Neural progenitor cell (in vitro differentiated cells): ENCODE results near the gene PCDH9. TPM values are rescaled to one million over a fixed set of nuclear protein-coding genes. Genes with fewer than 3 reads are reported as not detected.

Experiments used
- DNase-seq: peaks from one replicate; pipeline ENCODE4 v3.0.0-alpha.2; 2016; ENCODE audit warnings: low spot score
- H2AFZ ChIP-seq: fragments of 200-600 bp; sonication (generic); replicated peaks from 2 replicates; pipeline ENCODE4 v1.6.1; 2016; ENCODE audit warnings: antibody characterized with exemption
- H3F3A ChIP-seq: fragments of 200-600 bp; sonication (generic); 2 replicates; pipeline ENCODE4 v1.6.1; 2016; ENCODE audit warnings: antibody characterized with exemption, low read depth
- H3K27ac ChIP-seq: fragments of 200-600 bp; sonication (generic); 2 replicates; pipeline ENCODE4 v1.5.1; 2016; ENCODE audit warnings: mild to moderate bottlenecking
- H3K27me3 ChIP-seq: fragments of 200-600 bp; sonication (generic); 2 replicates; pipeline ENCODE4 v1.6.1; 2016; ENCODE audit warnings: mild to moderate bottlenecking, moderate library complexity
- H3K36me3 ChIP-seq: fragments of 200-600 bp; sonication (generic); 2 replicates; pipeline ENCODE4 v1.5.1; 2016
- H3K4me1 ChIP-seq: fragments of 200-600 bp; sonication (generic); 2 replicates; pipeline ENCODE4 v1.6.1; 2016; ENCODE audit warnings: mixed run types
- H3K4me2 ChIP-seq: fragments of 200-600 bp; sonication (generic); 2 replicates; pipeline ENCODE4 v1.6.1; 2016
- H3K4me3 ChIP-seq: fragments of 200-600 bp; sonication (generic); 2 replicates; pipeline ENCODE4 v1.5.1; 2016
- H3K79me2 ChIP-seq: fragments of 200-600 bp; sonication (generic); 2 replicates; pipeline ENCODE4 v1.6.1; 2016; ENCODE audit warnings: low read depth
- H3K9ac ChIP-seq: fragments of 200-600 bp; sonication (generic); 2 replicates; pipeline ENCODE4 v1.6.1; 2016
- H3K9me3 ChIP-seq: fragments of 200-600 bp; sonication (generic); 2 replicates; pipeline ENCODE4 v1.5.1; 2016; ENCODE audit warnings: low read depth
- H4K20me1 ChIP-seq: fragments of 200-600 bp; sonication (generic); 2 replicates; pipeline ENCODE4 v1.6.1; 2016; ENCODE audit warnings: low read depth
- H3K27ac Mint-ChIP-seq: 3 replicates; pipeline ENCODE4 v1.8.0; 2021; ENCODE audit warnings: mixed read lengths
- H3K27me3 Mint-ChIP-seq: 2 replicates; pipeline ENCODE4 v1.8.0; 2022; ENCODE audit warnings: low read depth, mild to moderate bottlenecking, inconsistent platforms, moderate library complexity, mixed read lengths; ENCODE audit not compliant: insufficient read depth
- H3K36me3 Mint-ChIP-seq: 3 replicates; pipeline ENCODE4 v1.8.0; 2021; ENCODE audit warnings: mixed read lengths
- H3K4me1 Mint-ChIP-seq: 3 replicates; pipeline ENCODE4 v1.8.0; 2021; ENCODE audit warnings: mixed read lengths
- H3K4me3 Mint-ChIP-seq: 3 replicates; pipeline ENCODE4 v1.8.0; 2021; ENCODE audit warnings: mild to moderate bottlenecking, moderate library complexity, mixed read lengths
- H3K9me3 Mint-ChIP-seq: 3 replicates; pipeline ENCODE4 v1.8.0; 2020; ENCODE audit warnings: mixed read lengths
- CTCF ChIP-seq: fragments of 200-600 bp; sonication (generic); IDR thresholded peaks from 2 replicates; pipeline ENCODE4 v1.5.1; 2017; ENCODE audit warnings: antibody characterized with exemption, mild to moderate bottlenecking
- EZH2 ChIP-seq: fragments of 200-600 bp; sonication (generic); IDR thresholded peaks from 2 replicates; pipeline ENCODE4 v1.6.1; 2017; ENCODE audit warnings: antibody characterized with exemption, mild to moderate bottlenecking, moderate library complexity
- EZH2phosphoT487 ChIP-seq: fragments of 200-600 bp; sonication (generic); IDR thresholded peaks from 2 replicates; pipeline ENCODE4 v1.6.1; 2017; ENCODE audit warnings: antibody characterized with exemption
- total RNA-seq: library from RNA; depleted of rRNA; stranded (reverse); fragments of >200 nt; gene quantifications from 2 replicates; pipeline ENCODE4 v1.2.3, GENCODE V29; 2015; ENCODE audit warnings: low replicate concordance

Gene PCDH9
- total RNA-seq, 1 donor from 2014 or later, result 0.24 TPM

- Mint-ChIP-seq H3K27me3 (peaks cover 3% of the 10 kb centered on the region), H3K4me1 (peaks cover 29% of the 10 kb centered on the region), H3K36me3 (peaks cover 2% of the 10 kb centered on the region), H3K4me3 (no peak overlapping the region), H3K9me3 (peaks cover 8% of the 10 kb centered on the region), H3K27ac (no peak overlapping the region)
- Histone ChIP-seq H3K4me1 (peaks cover 12% of the 10 kb centered on the region), H2AFZ (no peak overlapping the region), H3K4me2 (no peak overlapping the region), H3K9ac (no peak overlapping the region), H4K20me1 (no peaks in the 10 kb centered on the region), H3K9me3 (no peaks in the 10 kb centered on the region), H3F3A (no peaks in the 10 kb centered on the region), H3K27me3 (no peaks in the 10 kb centered on the region), H3K79me2 (no peaks in the 10 kb centered on the region), H3K36me3 (no peaks in the 10 kb centered on the region), H3K27ac (no peak overlapping the region), H3K4me3 (no peak overlapping the region)
- TF ChIP-seq EZH2phosphoT487, result no peak
- no peak for TF ChIP-seq EZH2
- TF ChIP-seq CTCF, result no peak
- DNase-seq, result no peak
These were observed 963.8 kb downstream of the PCDH9 start for GRCh38 chr13:66266348-66266747.

GRCh38 chr13:66265371-66265770 is 964.8 kb downstream of the PCDH9 start:
- no peaks in the 10 kb centered on the region for H4K20me1 ChIP-seq
- H3F3A ChIP-seq, result no peaks in the 10 kb centered on the region
- no peak overlapping the region for H3K9ac ChIP-seq
- no peak for TF ChIP-seq EZH2phosphoT487
- no peak for TF ChIP-seq EZH2
- TF ChIP-seq CTCF, result no peak
- Mint-ChIP-seq H3K4me3 (peak overlapping the region; percentile 75), H3K36me3 (peaks cover 2% of the 10 kb centered on the region), H3K4me1 (peaks cover 29% of the 10 kb centered on the region), H3K9me3 (peaks cover 13% of the 10 kb centered on the region), H3K27me3 (peaks cover 3% of the 10 kb centered on the region), H3K27ac (peak overlapping the region; percentile 95)
- H2AFZ ChIP-seq, result peak overlapping the region; percentile 77
- no peak overlapping the region for H3K27ac ChIP-seq
- no peaks in the 10 kb centered on the region for H3K79me2 ChIP-seq
- no peaks in the 10 kb centered on the region for H3K27me3 ChIP-seq
- H3K4me1 ChIP-seq, result peaks cover 12% of the 10 kb centered on the region
- H3K36me3 ChIP-seq, result no peaks in the 10 kb centered on the region
- H3K4me2 ChIP-seq, result peak overlapping the region; percentile 8
- no peak for DNase-seq
- no peaks in the 10 kb centered on the region for H3K9me3 ChIP-seq
- H3K4me3 ChIP-seq, result no peak overlapping the region

GRCh38 chr13:66264971-66265370 is 965.2 kb downstream of the PCDH9 start:
- peaks cover 29% of the 10 kb centered on the region for H3K4me1 Mint-ChIP-seq
- Histone ChIP-seq H3F3A (no peaks in the 10 kb centered on the region), H3K27me3 (no peaks in the 10 kb centered on the region), H2AFZ (peak overlapping the region; percentile 77), H3K4me1 (peaks cover 12% of the 10 kb centered on the region), H3K36me3 (no peaks in the 10 kb centered on the region), H3K79me2 (no peaks in the 10 kb centered on the region), H3K9ac (no peak overlapping the region), H3K27ac (no peak overlapping the region), H3K4me2 (peak overlapping the region; percentile 8), H4K20me1 (no peaks in the 10 kb centered on the region), H3K4me3 (no peak overlapping the region), H3K9me3 (no peaks in the 10 kb centered on the region)
- H3K9me3 Mint-ChIP-seq, result peaks cover 15% of the 10 kb centered on the region
- peak overlapping the region; percentile 75 for H3K4me3 Mint-ChIP-seq
- peaks cover 2% of the 10 kb centered on the region for H3K36me3 Mint-ChIP-seq
- peaks cover 3% of the 10 kb centered on the region for H3K27me3 Mint-ChIP-seq
- DNase-seq, result peak; percentile 15
- peak overlapping the region; percentile 95 for H3K27ac Mint-ChIP-seq
- TF ChIP-seq EZH2phosphoT487, result no peak
- TF ChIP-seq EZH2, result no peak
- TF ChIP-seq CTCF, result no peak
